ENCODE data around the gene LAX1. TPM values are rescaled to one million over a fixed set of nuclear protein-coding genes. Genes with fewer than 3 reads are reported as not detected.
"Not testable (repeated sequence)": the region's sequence is repeated elsewhere in the genome, so short reads cannot be mapped to it uniquely, and the experiment has no call there.

Gene LAX1
- total RNA-seq, 4 donors from 2014 or later, result 1.6 to 9.9 (median 2.7) TPM

DNA sequence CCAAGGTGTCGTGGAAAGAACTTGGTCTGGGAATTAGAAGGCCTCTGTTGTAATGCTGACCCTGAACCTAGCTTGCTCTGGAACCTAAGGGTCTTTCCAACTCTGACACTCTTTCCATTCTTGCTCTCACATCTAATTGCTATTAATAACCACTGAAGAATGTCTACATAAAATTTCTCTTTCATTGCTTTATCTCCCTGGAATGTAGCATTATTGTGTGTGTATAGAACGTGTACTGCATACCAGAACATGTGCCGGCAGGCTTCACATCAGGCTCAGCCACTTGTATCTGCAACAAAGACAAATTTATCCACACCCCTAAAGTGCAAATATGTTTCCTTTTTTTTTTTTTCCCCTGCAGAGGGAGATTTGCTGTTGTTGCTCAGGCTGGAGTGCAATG lies 13.9 kb upstream of the LAX1 start:
- Histone ChIP-seq H3K36me3 (no peaks in the 10 kb centered on the region), H3K4me1 (peaks cover 0 to 10% (median 2%) of the 10 kb centered on the region in 4 donors), H3K4me3 (no peak overlapping the region), H3K27ac (no peak overlapping the region), H3K27me3 (no peaks in the 10 kb centered on the region), H3K9me3 (no peaks in the 10 kb centered on the region)
- TF ChIP-seq POLR2A (IDR thresholded peaks at IDR 0.05), result no peak
- TF ChIP-seq, protein P1, sequence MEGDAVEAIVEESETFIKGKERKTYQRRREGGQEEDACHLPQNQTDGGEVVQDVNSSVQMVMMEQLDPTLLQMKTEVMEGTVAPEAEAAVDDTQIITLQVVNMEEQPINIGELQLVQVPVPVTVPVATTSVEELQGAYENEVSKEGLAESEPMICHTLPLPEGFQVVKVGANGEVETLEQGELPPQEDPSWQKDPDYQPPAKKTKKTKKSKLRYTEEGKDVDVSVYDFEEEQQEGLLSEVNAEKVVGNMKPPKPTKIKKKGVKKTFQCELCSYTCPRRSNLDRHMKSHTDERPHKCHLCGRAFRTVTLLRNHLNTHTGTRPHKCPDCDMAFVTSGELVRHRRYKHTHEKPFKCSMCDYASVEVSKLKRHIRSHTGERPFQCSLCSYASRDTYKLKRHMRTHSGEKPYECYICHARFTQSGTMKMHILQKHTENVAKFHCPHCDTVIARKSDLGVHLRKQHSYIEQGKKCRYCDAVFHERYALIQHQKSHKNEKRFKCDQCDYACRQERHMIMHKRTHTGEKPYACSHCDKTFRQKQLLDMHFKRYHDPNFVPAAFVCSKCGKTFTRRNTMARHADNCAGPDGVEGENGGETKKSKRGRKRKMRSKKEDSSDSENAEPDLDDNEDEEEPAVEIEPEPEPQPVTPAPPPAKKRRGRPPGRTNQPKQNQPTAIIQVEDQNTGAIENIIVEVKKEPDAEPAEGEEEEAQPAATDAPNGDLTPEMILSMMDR (IDR thresholded peaks at IDR 0.05), result no peak
- DNase-seq, result no peak

DNA sequence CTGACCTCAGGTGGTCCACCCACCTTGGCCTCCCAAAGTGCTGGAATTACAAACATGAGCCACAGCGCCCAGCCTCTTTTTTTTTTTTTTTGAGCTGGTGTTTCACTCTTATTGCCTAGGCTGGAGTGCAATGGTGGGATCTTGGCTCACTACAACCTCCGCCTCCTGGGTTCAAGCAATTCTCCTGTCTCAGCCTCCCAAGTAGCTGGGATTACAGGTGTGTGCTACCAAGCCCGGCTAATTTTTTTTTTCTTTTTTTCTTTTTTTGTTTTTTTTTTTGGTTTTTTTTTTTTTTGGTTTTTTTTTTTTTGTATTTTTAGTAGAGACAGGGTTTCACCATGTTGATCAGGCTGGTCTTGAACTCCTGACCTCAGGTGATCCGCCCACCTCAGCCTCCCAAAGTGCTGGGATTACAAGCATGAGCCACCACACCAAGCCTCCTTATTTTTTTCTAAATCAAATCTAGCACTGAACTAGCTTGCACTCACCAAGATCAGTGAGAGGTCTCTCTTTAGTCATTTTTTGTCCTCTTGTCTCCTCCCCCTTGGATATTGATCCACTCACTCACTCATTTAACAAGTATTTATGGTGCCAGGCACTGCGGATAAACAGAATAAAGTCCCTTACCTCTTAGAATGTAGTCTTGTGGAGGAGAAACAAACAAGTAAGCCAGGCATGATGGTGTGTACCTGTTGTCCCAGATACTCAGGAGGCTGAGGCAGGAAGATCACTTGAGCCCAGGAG lies 13.2 kb upstream of the LAX1 start:
- peaks cover 0 to 10% (median 2%) of the 10 kb centered on the region in 4 donors for H3K4me1 ChIP-seq
- H3K27ac ChIP-seq, DNase-seq, H3K9me3 ChIP-seq, H3K27me3 ChIP-seq, H3K36me3 ChIP-seq, H3K4me3 ChIP-seq: not testable (repeated sequence)

DNA sequence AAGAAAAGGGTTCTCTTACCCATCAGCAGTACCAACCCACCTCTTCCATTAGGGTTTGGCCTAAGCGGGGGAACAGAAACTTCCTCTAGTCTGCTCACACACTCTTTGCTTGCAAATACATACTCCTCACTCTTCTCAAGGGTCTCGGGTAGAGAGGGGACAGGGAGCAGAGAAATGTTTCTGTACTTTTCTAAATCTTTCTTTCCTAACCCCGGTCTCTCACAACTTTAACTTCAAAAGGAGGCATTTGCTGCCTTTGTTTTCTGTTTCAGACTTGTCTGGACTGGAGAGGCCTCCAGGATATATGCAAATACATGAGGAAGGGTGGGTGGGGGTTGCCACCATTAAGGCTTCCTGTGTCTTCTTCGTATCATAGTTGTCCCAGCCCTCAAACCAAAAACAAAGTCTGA lies 10.5 kb upstream of the LAX1 start:
- H3K4me3 ChIP-seq, result no peak overlapping the region
- DNase-seq, result peak in 2 of 3 donors; percentile 80 to 83
- TF ChIP-seq POLR2A (IDR thresholded peaks at IDR 0.05), result no peak
- TF ChIP-seq, protein P1 (IDR thresholded peaks at IDR 0.05), result no peak
- no peaks in the 10 kb centered on the region for H3K36me3 ChIP-seq
- peaks cover 0 to 10% (median 2%) of the 10 kb centered on the region in 4 donors for H3K4me1 ChIP-seq
- peak overlapping the region in 2 of 4 donors; percentile 75 to 80 for H3K27ac ChIP-seq
- no peaks in the 10 kb centered on the region for H3K27me3 ChIP-seq
- no peaks in the 10 kb centered on the region for H3K9me3 ChIP-seq

DNA sequence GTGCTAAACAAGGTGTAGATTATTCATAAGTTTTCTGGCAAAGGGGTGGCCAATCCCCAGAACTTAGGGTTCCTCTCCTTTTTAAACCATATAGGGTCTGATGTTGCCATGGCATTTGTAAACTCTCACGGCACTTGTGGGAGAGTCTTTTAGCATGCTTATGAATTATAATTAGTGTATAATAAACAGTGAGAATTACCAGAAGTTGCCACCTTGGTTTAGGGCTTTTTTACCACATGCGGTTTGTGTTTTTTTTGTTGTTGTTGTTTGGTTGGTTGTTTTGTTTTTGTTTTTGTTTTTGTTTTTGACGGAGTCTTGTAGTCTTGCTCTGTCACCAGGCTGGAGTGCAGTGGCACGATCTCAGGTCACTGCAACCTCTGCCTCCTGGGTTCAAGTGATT lies 8.9 kb upstream of the LAX1 start:
- no peaks in the 10 kb centered on the region for H3K36me3 ChIP-seq
- DNase-seq, result no peak
- no peak overlapping the region for H3K4me3 ChIP-seq
- peaks cover 0 to 10% (median 2%) of the 10 kb centered on the region in 4 donors for H3K4me1 ChIP-seq
- TF ChIP-seq, protein P1 (IDR thresholded peaks at IDR 0.05), result no peak
- TF ChIP-seq POLR2A (IDR thresholded peaks at IDR 0.05), result no peak
- H3K9me3 ChIP-seq, result no peaks in the 10 kb centered on the region
- no peaks in the 10 kb centered on the region for H3K27me3 ChIP-seq
- H3K27ac ChIP-seq, result no peak overlapping the region

DNA sequence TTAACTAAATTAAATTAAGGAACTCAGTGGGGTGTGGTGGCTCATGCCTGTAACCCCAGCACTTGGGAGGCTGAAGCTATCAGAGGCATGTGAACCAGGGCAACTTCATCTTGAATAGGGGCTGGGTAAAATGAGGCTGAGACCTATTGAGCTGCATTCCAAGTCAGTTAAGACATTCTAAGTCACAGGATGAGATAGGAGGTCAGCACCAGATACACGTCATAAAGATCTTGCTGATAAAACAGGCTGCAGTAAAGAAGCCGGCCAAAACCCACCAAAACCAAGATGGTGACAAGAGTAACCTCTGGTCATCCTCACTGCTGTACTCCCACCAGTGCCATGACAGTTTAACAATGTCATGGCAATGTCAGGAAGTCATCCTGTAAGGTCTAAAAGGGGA lies 6.2 kb upstream of the LAX1 start:
- H3K4me1 ChIP-seq, result peaks cover 0 to 11% (median 3%) of the 10 kb centered on the region in 4 donors
- not testable (repeated sequence) for H3K9me3 ChIP-seq, H3K4me3 ChIP-seq, H3K27me3 ChIP-seq, H3K36me3 ChIP-seq, DNase-seq, H3K27ac ChIP-seq

DNA sequence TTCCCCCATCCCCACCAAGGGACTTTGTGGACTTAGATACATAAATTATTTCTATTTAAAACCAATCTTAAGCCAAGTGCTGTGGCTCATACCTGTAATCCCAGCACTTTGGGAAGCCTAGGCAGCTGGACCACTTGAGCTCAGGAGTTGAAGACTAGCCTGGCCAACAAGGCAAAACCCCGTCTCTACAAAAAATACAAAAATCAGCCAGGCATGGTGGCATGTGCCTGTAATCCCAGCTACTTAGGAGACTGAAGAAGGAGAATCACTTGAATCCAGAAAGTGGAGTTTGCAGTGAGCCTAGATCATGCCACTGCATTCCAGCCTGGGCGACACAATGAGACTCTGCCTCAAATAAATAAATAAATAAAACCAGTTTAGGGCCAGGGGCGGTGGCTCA lies 4.5 kb upstream of the LAX1 start:
- H3K4me3 ChIP-seq, result no peak overlapping the region
- TF ChIP-seq, protein P1 (IDR thresholded peaks at IDR 0.05), result no peak
- TF ChIP-seq POLR2A (IDR thresholded peaks at IDR 0.05), result no peak
- DNase-seq, result no peak

DNA sequence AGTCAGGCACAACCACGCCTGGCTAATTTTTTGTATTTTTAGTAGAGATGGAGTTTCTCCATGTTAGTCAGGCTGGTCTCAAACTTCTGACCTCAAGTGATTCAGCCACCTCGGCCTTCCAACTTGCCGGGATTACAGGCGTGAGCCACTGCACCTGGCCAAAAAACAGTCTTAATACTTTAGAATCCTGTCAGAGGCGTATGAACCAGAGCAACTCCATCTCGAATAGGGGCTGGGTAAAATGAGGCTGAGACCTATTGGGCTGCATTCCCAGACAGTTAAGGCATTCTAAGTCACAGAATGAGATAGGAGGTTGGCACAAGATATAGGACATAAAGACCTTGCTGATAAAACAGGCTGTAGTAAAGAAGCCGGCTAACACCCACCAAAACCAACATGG lies 3.0 kb upstream of the LAX1 start:
- H3K4me1 ChIP-seq, H3K36me3 ChIP-seq, H3K27ac ChIP-seq, H3K27me3 ChIP-seq, H3K9me3 ChIP-seq, DNase-seq, H3K4me3 ChIP-seq: not testable (repeated sequence)

More for the DNA sequence above, 4.5 kb upstream of the LAX1 start:
- Histone ChIP-seq H3K27ac (no peak overlapping the region), H3K4me1 (peaks cover 0 to 8% (median 6%) of the 10 kb centered on the region in 4 donors), H3K36me3 (no peaks in the 10 kb centered on the region), H3K9me3 (no peaks in the 10 kb centered on the region), H3K27me3 (no peaks in the 10 kb centered on the region)
